Glutamatergic neuron (in vitro differentiated cells): ENCODE measurements around the gene NLK. TPM values are rescaled to one million over a fixed set of nuclear protein-coding genes. Genes with fewer than 3 reads are reported as not detected.

Experiments
- DNase-seq: peaks from one replicate; pipeline ENCODE4 v3.0.0; 2022
- H3K27ac Mint-ChIP-seq: one replicate; pipeline ENCODE4 v1.8.0; 2020; ENCODE audit warnings: mild to moderate bottlenecking, mixed read lengths, inconsistent platforms; ENCODE audit not compliant: unreplicated experiment
- H3K27me3 Mint-ChIP-seq: one replicate; pipeline ENCODE4 v1.8.0; 2020; ENCODE audit warnings: mild to moderate bottlenecking, moderate library complexity, mixed read lengths, inconsistent platforms; ENCODE audit not compliant: unreplicated experiment
- H3K36me3 Mint-ChIP-seq: one replicate; pipeline ENCODE4 v1.8.0; 2020; ENCODE audit warnings: mild to moderate bottlenecking, mixed read lengths, inconsistent platforms; ENCODE audit not compliant: unreplicated experiment
- H3K4me1 Mint-ChIP-seq: one replicate; pipeline ENCODE4 v1.8.0; 2020; ENCODE audit warnings: mild to moderate bottlenecking, low read depth, mixed read lengths, inconsistent platforms; ENCODE audit not compliant: unreplicated experiment
- H3K4me3 Mint-ChIP-seq: one replicate; pipeline ENCODE4 v1.8.0; 2020; ENCODE audit warnings: mild to moderate bottlenecking, mixed read lengths, inconsistent platforms; ENCODE audit not compliant: unreplicated experiment
- H3K9me3 Mint-ChIP-seq: one replicate; pipeline ENCODE4 v1.8.0; 2020; ENCODE audit warnings: mild to moderate bottlenecking, moderate library complexity, mixed read lengths, inconsistent platforms; ENCODE audit not compliant: unreplicated experiment
- CTCF ChIP-seq: fragments of 200-600 bp; sonication (generic); IDR thresholded peaks from one replicate; pipeline ENCODE4 v1.5.0; 2021; ENCODE audit not compliant: partially characterized antibody, unreplicated experiment
- total RNA-seq: library from RNA; stranded (reverse); fragmentation: NEBNext Ultra II Directional; extraction: Animal tissue kit (Norgen Biotek cat#: 25700); gene quantifications from one replicate; pipeline ENCODE4 v1.2.1, GENCODE V29; 2021; ENCODE audit not compliant: unreplicated experiment

NLK gene
- total RNA-seq, 1 donor from 2014 or later = 33.8 TPM

GRCh38 chr17:28124962-28125361 is 82.5 kb downstream of the NLK start:
- Mint-ChIP-seq H3K9me3 (no peaks in the 10 kb centered on the region), H3K36me3 (no peaks in the 10 kb centered on the region), H3K27ac (no peak overlapping the region), H3K4me1 (no peaks in the 10 kb centered on the region), H3K4me3 (no peak overlapping the region), H3K27me3 (no peaks in the 10 kb centered on the region)
- no peak for DNase-seq
- no peak for TF ChIP-seq CTCF

- no peak overlapping the region for H3K27ac Mint-ChIP-seq
- DNase-seq = no peak
- H3K27me3 Mint-ChIP-seq = no peaks in the 10 kb centered on the region
- no peaks in the 10 kb centered on the region for H3K4me1 Mint-ChIP-seq
- H3K4me3 Mint-ChIP-seq = no peak overlapping the region
- no peaks in the 10 kb centered on the region for H3K9me3 Mint-ChIP-seq
- TF ChIP-seq CTCF = no peak
- H3K36me3 Mint-ChIP-seq = no peaks in the 10 kb centered on the region
These were observed 83.3 kb downstream of the NLK start for GRCh38 chr17:28125526-28126378.

- H3K27me3 Mint-ChIP-seq = no peaks in the 10 kb centered on the region
- no peaks in the 10 kb centered on the region for H3K4me1 Mint-ChIP-seq
- H3K9me3 Mint-ChIP-seq = no peaks in the 10 kb centered on the region
- no peak overlapping the region for H3K27ac Mint-ChIP-seq
- TF ChIP-seq CTCF = no peak
- no peaks in the 10 kb centered on the region for H3K36me3 Mint-ChIP-seq
- H3K4me3 Mint-ChIP-seq = no peak overlapping the region
- no peak for DNase-seq
These were observed 84.7 kb downstream of the NLK start for GRCh38 chr17:28127196-28127595.

DNA sequence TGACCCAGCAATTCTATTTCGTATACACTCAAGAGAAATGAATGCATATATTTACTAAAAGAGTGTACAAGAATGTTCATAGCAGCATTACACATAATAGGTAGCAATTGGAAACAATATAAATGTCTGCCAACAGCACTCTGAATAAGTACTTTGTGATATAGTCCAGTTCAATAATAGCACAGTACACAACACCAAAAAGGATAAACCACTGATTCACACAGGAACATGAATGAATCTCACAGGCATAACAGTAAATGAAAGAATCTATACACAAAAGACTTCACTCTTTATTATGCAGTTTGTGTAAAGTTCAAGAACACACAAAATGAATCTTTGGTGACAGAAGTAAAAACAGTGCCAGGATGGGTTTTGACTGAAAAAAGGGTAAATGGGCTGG is 86.3 kb downstream of the NLK start:
- Mint-ChIP-seq H3K4me1 (no peaks in the 10 kb centered on the region), H3K27ac (no peak overlapping the region), H3K9me3 (no peaks in the 10 kb centered on the region), H3K4me3 (no peak overlapping the region), H3K36me3 (no peaks in the 10 kb centered on the region), H3K27me3 (no peaks in the 10 kb centered on the region)
- no peak for DNase-seq
- no peak for TF ChIP-seq CTCF

GRCh38 chr17:28130472-28130871 is 88.0 kb downstream of the NLK start:
- no peak for DNase-seq
- H3K4me3 Mint-ChIP-seq = no peak overlapping the region
- no peaks in the 10 kb centered on the region for H3K27me3 Mint-ChIP-seq
- H3K9me3 Mint-ChIP-seq = no peaks in the 10 kb centered on the region
- no peak overlapping the region for H3K27ac Mint-ChIP-seq
- TF ChIP-seq CTCF = no peak
- no peaks in the 10 kb centered on the region for H3K36me3 Mint-ChIP-seq
- H3K4me1 Mint-ChIP-seq = no peaks in the 10 kb centered on the region
